Fibroblast of lung (primary cell): Measurements from ENCODE around the gene STXBP5.

Experiments used
- EZH2 ChIP-seq: IDR thresholded peaks from 2 replicates; pipeline ENCODE4 v1.5.1; 2012; ENCODE audit warnings: low read length, control low read depth, mild to moderate bottlenecking; ENCODE audit errors: missing control alignments
- TF ChIP-seq, protein P1 (sequence below), 2 donors: IDR thresholded peaks in 1 of 2; conservative IDR thresholded peaks in 1 of 2; 1 replicate in 1 of 2; 2 replicates in 1 of 2; pipeline ENCODE4 v1.5.1; 2011 to 2012; ENCODE audit warnings: low read length in 2 of 2, control low read depth in 1 of 2, inconsistent platforms in 1 of 2, low read depth in 1 of 2, mild to moderate bottlenecking in 1 of 2

DNA sequence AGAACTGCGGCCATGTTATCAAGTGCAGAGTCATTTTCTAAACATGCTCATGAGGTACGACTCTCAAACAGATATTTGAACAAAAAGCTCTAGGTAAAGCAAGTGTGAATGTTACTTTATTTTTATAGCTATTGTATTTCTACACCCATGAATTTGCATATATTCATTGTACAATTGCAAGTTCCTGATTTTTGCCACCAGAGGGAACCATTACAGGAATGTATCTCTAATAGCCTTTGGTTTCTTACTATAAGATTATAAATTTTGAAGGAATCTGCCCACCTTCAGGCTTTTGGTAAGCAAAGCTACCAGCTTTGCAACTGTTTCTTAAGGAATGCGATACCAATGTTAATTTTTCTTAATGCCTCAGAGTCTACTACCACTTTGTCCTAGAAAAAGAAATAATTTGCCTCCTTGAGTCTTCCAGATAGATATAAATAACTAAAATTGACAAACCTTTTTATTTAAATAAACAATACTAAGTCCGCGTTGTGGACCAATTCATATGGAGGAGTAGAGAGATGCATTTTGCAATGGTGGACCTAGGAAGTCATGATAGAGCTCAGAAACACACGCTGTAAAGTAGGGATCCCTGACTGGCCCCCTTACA lies 178.8 kb downstream of the STXBP5 start:
- TF ChIP-seq, protein P1, sequence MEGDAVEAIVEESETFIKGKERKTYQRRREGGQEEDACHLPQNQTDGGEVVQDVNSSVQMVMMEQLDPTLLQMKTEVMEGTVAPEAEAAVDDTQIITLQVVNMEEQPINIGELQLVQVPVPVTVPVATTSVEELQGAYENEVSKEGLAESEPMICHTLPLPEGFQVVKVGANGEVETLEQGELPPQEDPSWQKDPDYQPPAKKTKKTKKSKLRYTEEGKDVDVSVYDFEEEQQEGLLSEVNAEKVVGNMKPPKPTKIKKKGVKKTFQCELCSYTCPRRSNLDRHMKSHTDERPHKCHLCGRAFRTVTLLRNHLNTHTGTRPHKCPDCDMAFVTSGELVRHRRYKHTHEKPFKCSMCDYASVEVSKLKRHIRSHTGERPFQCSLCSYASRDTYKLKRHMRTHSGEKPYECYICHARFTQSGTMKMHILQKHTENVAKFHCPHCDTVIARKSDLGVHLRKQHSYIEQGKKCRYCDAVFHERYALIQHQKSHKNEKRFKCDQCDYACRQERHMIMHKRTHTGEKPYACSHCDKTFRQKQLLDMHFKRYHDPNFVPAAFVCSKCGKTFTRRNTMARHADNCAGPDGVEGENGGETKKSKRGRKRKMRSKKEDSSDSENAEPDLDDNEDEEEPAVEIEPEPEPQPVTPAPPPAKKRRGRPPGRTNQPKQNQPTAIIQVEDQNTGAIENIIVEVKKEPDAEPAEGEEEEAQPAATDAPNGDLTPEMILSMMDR (conservative IDR thresholded peaks at IDR 0.05 in 1 of 2, IDR thresholded peaks at IDR 0.05 in 1 of 2; ENCODE audit: low read depth in 1 of 2, low read length in 2 of 2): peak in 1 of 2 donors; percentile 54
- no peak for TF ChIP-seq EZH2
